HG03280 (cell line): ENCODE results near the gene ADK.
"Not testable (repeated sequence)": the region's sequence is repeated elsewhere in the genome, so short reads cannot be mapped to it uniquely, and the experiment has no call there.

Experiments
- ATAC-seq: cut with Tn5 transposase; IDR thresholded peaks from one replicate; pipeline ENCODE4 v1.9.1; 2021; ENCODE audit warnings: mild to moderate bottlenecking, moderate library complexity; ENCODE audit not compliant: unreplicated experiment

ADK gene

DNA sequence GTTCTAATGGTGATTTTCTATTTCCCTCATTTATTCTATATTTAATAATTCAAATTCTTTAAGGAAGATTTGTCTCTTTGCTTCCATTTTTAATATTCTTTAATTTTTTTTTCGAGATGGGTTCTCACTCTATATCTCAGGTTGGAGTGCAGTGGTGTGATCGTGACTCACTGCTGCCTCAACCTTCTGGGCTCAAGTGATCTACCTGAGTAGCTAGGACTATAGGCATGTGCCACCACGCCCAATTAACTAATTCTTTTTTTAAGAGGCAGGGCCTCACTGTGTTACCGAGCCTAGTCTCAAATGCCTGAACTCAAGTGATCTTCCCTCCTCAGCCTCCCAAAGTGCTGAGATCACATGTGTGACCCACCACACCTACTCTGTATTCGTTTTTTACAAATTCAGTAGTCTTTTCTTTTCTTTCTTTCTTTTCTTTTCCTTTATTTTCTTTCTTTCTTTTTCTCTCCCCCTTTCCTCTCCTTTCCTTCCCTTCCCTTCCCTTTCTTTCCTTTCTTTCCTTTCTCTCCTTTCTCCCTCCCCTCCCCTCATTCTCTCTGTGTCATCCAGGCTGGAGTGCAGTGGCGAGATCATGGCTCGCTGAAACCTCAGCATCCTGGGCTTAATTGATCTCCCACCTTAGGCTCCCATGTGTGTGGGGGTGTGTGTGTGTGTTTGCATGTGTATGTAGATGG lies 323.1 kb downstream of the ADK start:
- ATAC-seq = no peak

DNA sequence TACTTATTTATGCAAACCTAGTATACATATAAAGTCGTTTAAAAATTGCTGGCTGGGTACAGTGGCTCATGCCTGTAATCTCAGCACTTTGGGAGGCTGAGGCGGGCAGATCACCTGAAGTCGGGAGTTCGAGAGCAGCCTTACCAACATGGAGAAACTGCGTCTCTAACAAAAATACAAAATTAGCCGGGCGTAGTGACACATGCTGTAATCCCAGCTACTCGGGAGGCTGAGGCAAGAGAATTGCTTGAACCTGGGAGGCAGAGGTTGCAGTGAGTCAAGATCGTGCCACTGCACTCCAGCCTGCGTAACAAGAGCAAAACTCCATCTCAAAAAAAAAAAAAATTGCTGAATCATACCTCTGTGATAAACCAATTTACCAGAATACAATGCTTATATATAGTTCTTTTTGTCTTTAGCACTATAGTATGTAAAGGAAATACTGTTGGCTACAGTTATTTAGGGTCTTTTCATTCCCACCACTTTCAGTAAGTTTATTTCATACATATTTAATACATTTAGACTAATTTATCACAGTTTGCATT lies 325.2 kb downstream of the ADK start:
- not testable (repeated sequence) for ATAC-seq

GRCh38 chr10:74480778-74481177 lies 329.8 kb downstream of the ADK start:
- ATAC-seq = no peak

GRCh38 chr10:74483356-74483755 lies 332.3 kb downstream of the ADK start:
- ATAC-seq = no peak

GRCh38 chr10:74485283-74485682 lies 334.3 kb downstream of the ADK start:
- no peak for ATAC-seq

DNA sequence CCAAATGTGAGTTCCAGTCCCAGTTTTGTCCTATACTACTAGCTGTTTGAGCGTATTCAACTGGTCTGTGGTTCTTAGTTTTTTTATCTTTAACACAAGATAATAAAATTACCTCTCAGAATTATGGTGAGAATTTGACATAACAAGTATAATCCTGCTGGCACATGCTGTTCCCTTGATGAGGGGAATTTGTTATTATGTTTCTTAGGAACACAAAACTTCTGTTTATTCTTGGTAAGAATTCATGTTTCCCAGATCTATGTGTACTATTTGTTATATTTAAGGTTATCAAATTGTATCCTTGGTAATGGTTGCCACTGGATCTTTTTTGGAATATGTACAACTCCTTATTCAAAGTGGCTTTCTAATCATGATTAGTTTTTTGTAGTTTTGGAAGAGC lies 335.6 kb downstream of the ADK start:
- no peak for ATAC-seq

- ATAC-seq = no peak
Observed at GRCh38 chr10:74488907-74489306, 337.9 kb downstream of the ADK start.

GRCh38 chr10:74490551-74490950 lies 339.5 kb downstream of the ADK start:
- ATAC-seq = no peak

- ATAC-seq = no peak
Observed at GRCh38 chr10:74491014-74491413, 340.0 kb downstream of the ADK start.

DNA sequence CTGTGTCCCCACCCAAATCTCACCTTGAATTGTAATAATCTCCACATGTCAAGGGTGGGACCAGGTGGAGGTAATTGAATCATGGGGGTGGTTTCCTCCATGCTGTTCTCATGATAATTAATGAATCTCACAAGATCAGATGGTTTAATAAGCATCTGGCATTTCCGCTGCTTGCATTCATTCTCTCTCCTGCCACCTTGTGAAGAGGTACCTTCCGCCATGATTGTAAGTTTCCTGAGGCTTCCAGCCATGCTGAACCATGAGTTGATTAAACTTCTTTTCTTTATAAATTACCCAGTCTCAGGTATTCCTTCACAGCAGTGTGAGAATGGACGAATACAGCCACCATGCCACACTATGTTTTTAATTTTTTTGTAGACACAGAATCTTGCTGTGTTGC lies 345.3 kb downstream of the ADK start:
- ATAC-seq = not testable (repeated sequence)

GRCh38 chr10:74498664-74499063 lies 347.6 kb downstream of the ADK start:
- not testable (repeated sequence) for ATAC-seq

DNA sequence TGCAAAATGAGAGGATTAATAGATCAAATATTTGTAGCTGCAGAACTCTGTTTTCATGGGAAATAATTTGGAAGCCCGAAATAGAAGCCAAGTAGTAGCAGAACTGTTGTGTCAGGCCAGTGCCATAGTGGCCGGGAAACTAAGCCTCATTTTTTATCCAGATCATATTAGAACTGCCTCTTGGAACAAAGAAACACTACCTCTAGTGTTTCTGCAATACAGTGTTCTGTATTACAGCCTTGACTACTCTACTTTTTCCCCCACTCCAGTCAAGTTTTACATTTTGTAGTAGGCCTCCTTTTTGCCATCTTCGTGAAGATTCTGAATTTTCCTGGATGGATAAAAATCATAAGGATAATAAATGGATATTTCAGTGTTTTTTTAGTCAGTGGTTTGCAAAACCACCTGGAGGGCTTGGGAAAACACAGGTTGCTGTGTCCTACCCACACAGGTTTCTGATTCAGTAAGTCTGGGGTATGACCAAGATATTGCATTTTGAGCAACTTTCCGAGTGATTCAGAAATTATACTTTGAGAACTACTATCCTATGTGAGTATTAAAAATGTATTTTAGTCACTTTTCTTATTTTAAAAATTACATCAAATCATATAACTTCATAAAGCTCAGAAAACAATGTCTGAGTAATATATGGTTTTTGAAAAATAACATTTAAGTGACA lies 349.1 kb downstream of the ADK start:
- ATAC-seq = no peak

- ATAC-seq = no peak
Observed at GRCh38 chr10:74500816-74501215, 349.8 kb downstream of the ADK start.

DNA sequence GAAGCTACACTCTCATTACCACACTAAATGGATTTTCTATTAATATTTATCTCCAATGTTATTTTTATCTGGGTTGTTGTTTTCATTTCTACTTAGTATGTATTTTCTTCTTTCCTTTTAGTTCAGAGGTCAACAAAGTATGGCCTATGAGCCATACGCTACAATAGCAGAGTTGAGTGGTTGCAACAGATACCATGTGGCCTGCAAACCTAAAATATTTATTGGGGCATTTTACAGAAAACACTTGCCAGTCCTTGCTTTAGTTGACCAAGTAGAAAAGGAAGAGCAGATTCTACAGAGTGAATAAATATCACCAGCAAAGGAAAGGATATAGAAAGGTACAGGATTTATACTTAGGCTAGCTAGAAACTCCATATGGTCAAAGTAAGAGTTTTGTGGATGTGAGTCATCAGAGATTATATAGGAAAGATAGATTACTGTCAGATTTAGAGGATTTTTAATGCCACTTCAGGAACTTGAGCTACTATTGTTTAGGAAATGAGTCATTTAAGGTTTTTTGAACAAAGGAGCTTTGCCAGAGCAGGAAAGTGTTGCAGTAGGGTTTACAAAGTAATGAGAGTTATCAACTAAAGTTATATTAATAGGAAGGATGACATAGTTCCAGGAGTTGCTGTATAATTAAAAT lies 352.1 kb downstream of the ADK start:
- no peak for ATAC-seq

DNA sequence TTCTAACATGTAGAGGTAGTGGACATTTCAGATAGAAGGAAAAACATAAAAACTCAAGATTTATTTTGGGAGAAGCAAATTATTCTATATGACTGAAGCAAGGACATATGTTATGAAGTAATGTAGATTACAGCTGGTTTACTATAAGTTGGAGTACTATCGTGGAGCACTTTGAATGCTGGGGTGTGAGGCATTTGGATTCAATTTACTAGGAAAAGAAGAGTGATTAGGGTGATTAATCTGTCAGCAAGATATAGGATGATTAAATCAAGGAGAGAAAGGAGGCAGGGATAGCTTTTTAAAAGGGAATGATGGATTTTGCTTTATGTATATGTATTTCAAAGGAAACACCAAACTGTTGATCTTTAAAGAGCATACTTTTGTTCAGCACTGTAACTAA lies 356.9 kb downstream of the ADK start:
- ATAC-seq = no peak

GRCh38 chr10:74510594-74510993 lies 359.6 kb downstream of the ADK start:
- no peak for ATAC-seq

DNA sequence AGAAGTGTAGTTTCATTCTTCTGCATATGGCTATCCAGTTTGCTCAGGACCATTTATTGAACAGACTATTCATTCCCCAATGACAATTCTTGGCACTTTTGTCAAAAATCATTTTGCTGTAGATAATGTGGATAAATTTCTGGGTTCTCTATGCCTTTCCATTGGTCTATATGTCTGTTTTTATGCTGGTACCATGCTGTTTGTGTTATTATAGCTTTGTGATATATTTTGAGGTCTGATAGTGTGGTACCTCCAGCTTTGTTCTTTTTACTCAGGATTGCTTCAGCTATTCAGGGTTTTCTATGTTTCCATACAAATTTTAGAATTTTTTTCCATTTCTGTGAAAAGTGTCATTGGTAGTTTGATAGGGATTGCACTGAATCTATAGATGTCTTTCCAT lies 360.0 kb downstream of the ADK start:
- no peak for ATAC-seq

- ATAC-seq = no peak
Observed at GRCh38 chr10:74514322-74514721, 363.3 kb downstream of the ADK start.

DNA sequence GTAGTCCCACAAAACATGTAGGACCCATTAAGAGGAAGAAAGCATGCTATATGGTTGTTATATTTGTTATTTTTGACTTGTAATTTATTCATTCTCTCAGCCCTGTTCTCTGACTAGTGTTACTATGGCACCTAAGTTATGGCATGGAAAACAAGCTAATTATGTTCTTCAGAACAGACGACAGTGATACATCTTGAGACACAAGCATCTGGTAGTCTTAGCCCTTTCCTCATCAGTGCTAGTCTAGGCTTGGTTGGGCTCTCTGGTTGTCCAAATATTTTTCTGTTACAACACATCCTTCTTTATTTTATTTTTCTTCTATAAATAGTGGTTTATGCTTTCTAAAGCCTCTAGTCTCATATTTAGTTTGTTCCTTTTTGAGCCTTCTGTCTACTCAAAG lies 367.0 kb downstream of the ADK start:
- no peak for ATAC-seq

GRCh38 chr10:74521526-74521925 lies 370.5 kb downstream of the ADK start:
- ATAC-seq = no peak

DNA sequence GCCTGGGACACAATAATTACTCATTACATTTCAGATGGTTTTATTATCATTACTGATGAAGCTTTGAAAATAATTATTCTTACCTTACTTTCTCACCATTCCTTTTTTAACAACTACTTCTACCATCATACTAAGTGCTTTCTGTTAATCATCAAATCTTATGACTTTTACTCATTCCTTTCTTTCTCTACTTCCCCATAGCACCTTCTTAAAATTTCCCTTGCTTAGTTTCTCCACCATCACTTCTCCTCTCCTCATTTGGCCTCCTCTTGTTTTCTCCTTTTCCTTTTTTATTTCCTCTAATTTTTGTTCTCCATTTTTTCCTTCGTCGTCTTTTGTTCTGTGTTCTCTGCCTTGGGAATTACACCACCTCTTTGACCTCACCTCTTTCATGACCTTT lies 372.2 kb downstream of the ADK start:
- ATAC-seq = no peak

- no peak for ATAC-seq
Observed at GRCh38 chr10:74525885-74526284, 374.9 kb downstream of the ADK start.
